Activated CD4-positive, alpha-beta T cell treated with anti-CD3 and anti-CD28 coated beads for 4 hours (primary cell): Measurements from ENCODE around the gene PAK3.

Experiments
- DNase-seq, 2 donors: peaks; one replicate each; pipeline ENCODE4 v3.0.0-alpha.2; 2020

Gene PAK3

GRCh38 chrX:111095974-111096895 lies at the start of gene PAK3:
Gene PAK3, plus strand, starts transcription at chrX:111096191. Its CDS starts 26,913 bp downstream, at chrX:111123104.
- DNase-seq: peak; percentile 20 to 24

GRCh38 chrX:111047575-111047974 lies 48.4 kb upstream of the PAK3 start:
- no peak for DNase-seq

GRCh38 chrX:111052478-111052877 lies 43.5 kb upstream of the PAK3 start:
- no peak for DNase-seq

- no peak for DNase-seq
Observed at GRCh38 chrX:111071542-111072277, 24.3 kb upstream of the PAK3 start.

GRCh38 chrX:111083081-111083480 lies 12.9 kb upstream of the PAK3 start:
- no peak for DNase-seq

GRCh38 chrX:111086591-111087006 lies 9.4 kb upstream of the PAK3 start:
- no peak for DNase-seq

- no peak for DNase-seq
Observed at GRCh38 chrX:111088628-111089027, 7.4 kb upstream of the PAK3 start.

GRCh38 chrX:111090458-111090857 lies 5.5 kb upstream of the PAK3 start:
- DNase-seq: no peak

- DNase-seq: peak; percentile 54 to 68
Observed at GRCh38 chrX:111098874-111099273, 2.9 kb downstream of the PAK3 start.

- DNase-seq: peak in 1 of 2 donors; percentile 33
Observed at GRCh38 chrX:111100191-111100590, 4.2 kb downstream of the PAK3 start.

GRCh38 chrX:111101580-111101979 lies 5.6 kb downstream of the PAK3 start:
- no peak for DNase-seq

GRCh38 chrX:111102636-111103035 lies 6.6 kb downstream of the PAK3 start:
- no peak for DNase-seq

GRCh38 chrX:111103246-111103645 lies 7.3 kb downstream of the PAK3 start:
- no peak for DNase-seq

- no peak for DNase-seq
Observed at GRCh38 chrX:111110098-111110775, 14.2 kb downstream of the PAK3 start.

- no peak for DNase-seq
Observed at GRCh38 chrX:111114806-111115205, 18.8 kb downstream of the PAK3 start.

- no peak for DNase-seq
Observed at GRCh38 chrX:111116666-111117065, 20.7 kb downstream of the PAK3 start.

- DNase-seq: no peak
Observed at GRCh38 chrX:111119341-111119740, 23.4 kb downstream of the PAK3 start.

- no peak for DNase-seq
Observed at GRCh38 chrX:111123125-111123524, 27.1 kb downstream of the PAK3 start.

- no peak for DNase-seq
Observed at GRCh38 chrX:111123606-111124179, 27.7 kb downstream of the PAK3 start.

- no peak for DNase-seq
Observed at GRCh38 chrX:111124418-111124817, 28.4 kb downstream of the PAK3 start.

- no peak for DNase-seq
Observed at GRCh38 chrX:111127038-111127437, 31.0 kb downstream of the PAK3 start.

- DNase-seq: no peak
Observed at GRCh38 chrX:111129921-111130320, 33.9 kb downstream of the PAK3 start.

GRCh38 chrX:111131572-111131971 lies 35.6 kb downstream of the PAK3 start:
- no peak for DNase-seq
